Activated naive CD4-positive, alpha-beta T cell treated with anti-CD3 and anti-CD28 coated beads, Interleukin-2, amount 10 ng/mL, durations not matched to agents 7 days and 5 days (primary cell): ENCODE measurements around the gene TYROBP.
A peak's percentile ranks its signal among the peaks of the same experiment; 100 is the strongest.
"Not testable (repeated sequence)": the region's sequence is repeated elsewhere in the genome, so short reads cannot be mapped to it uniquely, and the experiment has no call there.

Source experiments
- CTCF ChIA-PET: fragments of 350-600 bp; sonication (Branson Sonifier 250); formaldehyde crosslinking; loops from one replicate; lab custom pipeline; 2021; ENCODE audit warnings: antibody characterized with exemption; lab: Charles Lee
- DNase-seq: peaks from one replicate; pipeline ENCODE4 v3.0.0-alpha.2; 2020
- H3K27ac Mint-ChIP-seq: one replicate; pipeline ENCODE4 v1.8.0; 2021; ENCODE audit warnings: mild to moderate bottlenecking, moderate library complexity, mixed read lengths
- H3K27me3 Mint-ChIP-seq: one replicate; pipeline ENCODE4 v1.8.0; 2021; ENCODE audit warnings: mild to moderate bottlenecking, mixed read lengths
- H3K36me3 Mint-ChIP-seq: one replicate; pipeline ENCODE4 v1.8.0; 2021; ENCODE audit warnings: mixed read lengths
- H3K4me1 Mint-ChIP-seq: one replicate; pipeline ENCODE4 v1.8.0; 2021; ENCODE audit warnings: mixed read lengths
- H3K4me3 Mint-ChIP-seq: one replicate; pipeline ENCODE4 v1.8.0; 2021; ENCODE audit warnings: mild to moderate bottlenecking, moderate library complexity, mixed read lengths
- H3K9me3 Mint-ChIP-seq: one replicate; pipeline ENCODE4 v1.8.0; 2021; ENCODE audit warnings: mixed read lengths

Gene TYROBP

GRCh38 chr19:35901055-35901644, 6.9 kb downstream of the TYROBP start:
- Mint-ChIP-seq H3K9me3 (no peaks in the 10 kb centered on the region), H3K4me3 (peak overlapping the region; percentile 84), H3K27ac (peak overlapping the region; percentile 98), H3K27me3 (no peaks in the 10 kb centered on the region), H3K4me1 (peaks cover 58% of the 10 kb centered on the region), H3K36me3 (peaks cover 36% of the 10 kb centered on the region)
- DNase-seq = no peak
- CTCF ChIA-PET = no interaction called here

GRCh38 chr19:35899547-35900214, 8.4 kb downstream of the TYROBP start:
- Mint-ChIP-seq H3K27me3 (no peaks in the 10 kb centered on the region), H3K9me3 (no peaks in the 10 kb centered on the region), H3K36me3 (peaks cover 41% of the 10 kb centered on the region), H3K27ac (peak overlapping the region; percentile 98), H3K4me1 (peaks cover 59% of the 10 kb centered on the region), H3K4me3 (peak overlapping the region; percentile 84)
- CTCF ChIA-PET = no interaction called here
- DNase-seq = peak; percentile 92

- CTCF ChIA-PET = no interaction called here
- Mint-ChIP-seq H3K9me3 (no peaks in the 10 kb centered on the region), H3K4me3 (peak overlapping the region; percentile 84), H3K27me3 (no peaks in the 10 kb centered on the region), H3K4me1 (peaks cover 48% of the 10 kb centered on the region), H3K27ac (peak overlapping the region; percentile 98), H3K36me3 (peaks cover 38% of the 10 kb centered on the region)
- DNase-seq = no peak
Measured at GRCh38 chr19:35898499-35898809, 9.6 kb downstream of the TYROBP start.

GRCh38 chr19:35897706-35898451, 10.2 kb downstream of the TYROBP start:
- peaks cover 46% of the 10 kb centered on the region for H3K4me1 Mint-ChIP-seq

GRCh38 chr19:35896643-35897040, 11.5 kb downstream of the TYROBP start:
- no peak for DNase-seq
- peaks cover 37% of the 10 kb centered on the region for H3K4me1 Mint-ChIP-seq
- H3K9me3 Mint-ChIP-seq = no peaks in the 10 kb centered on the region
- peaks cover 42% of the 10 kb centered on the region for H3K36me3 Mint-ChIP-seq
- H3K27ac Mint-ChIP-seq = peak overlapping the region; percentile 45
- no peaks in the 10 kb centered on the region for H3K27me3 Mint-ChIP-seq
- no peak overlapping the region for H3K4me3 Mint-ChIP-seq
- CTCF ChIA-PET = interaction anchor here (1.2 kb wide), 1 partner anchor 35 kb away, joined by 4 read pairs; no protein-coding TSS in a partner anchor

More at GRCh38 chr19:35897706-35898451, 10.2 kb downstream of the TYROBP start:
- H3K36me3 Mint-ChIP-seq = peaks cover 38% of the 10 kb centered on the region
- CTCF ChIA-PET = no interaction called here
- no peaks in the 10 kb centered on the region for H3K27me3 Mint-ChIP-seq
- DNase-seq = no peak
- no peaks in the 10 kb centered on the region for H3K9me3 Mint-ChIP-seq
- peak overlapping the region; percentile 98 for H3K27ac Mint-ChIP-seq
- peak overlapping the region; percentile 84 for H3K4me3 Mint-ChIP-seq

GRCh38 chr19:35895911-35896642, 12.0 kb downstream of the TYROBP start:
- H3K27ac Mint-ChIP-seq = peak overlapping the region; percentile 24
- peaks cover 44% of the 10 kb centered on the region for H3K36me3 Mint-ChIP-seq
- H3K4me1 Mint-ChIP-seq = peaks cover 34% of the 10 kb centered on the region
- no peak overlapping the region for H3K4me3 Mint-ChIP-seq
- no peak for DNase-seq
- H3K9me3 Mint-ChIP-seq = no peaks in the 10 kb centered on the region
- CTCF ChIA-PET = interaction anchor here (1.0 to 1.2 kb wide), 2 partner anchors 17 to 35 kb away, joined by 3 to 4 read pairs; no protein-coding TSS in a partner anchor
- no peaks in the 10 kb centered on the region for H3K27me3 Mint-ChIP-seq

GRCh38 chr19:35894342-35894741, 13.8 kb downstream of the TYROBP start:
- CTCF ChIA-PET = interaction anchor here (1.5 to 2.1 kb wide), 2 partner anchors 11 to 37 kb away, joined by 3 to 5 read pairs; no protein-coding TSS in a partner anchor
- Mint-ChIP-seq H3K36me3 (peaks cover 53% of the 10 kb centered on the region), H3K4me1 (peaks cover 28% of the 10 kb centered on the region), H3K27me3 (no peaks in the 10 kb centered on the region), H3K9me3 (no peaks in the 10 kb centered on the region), H3K4me3 (no peak overlapping the region), H3K27ac (no peak overlapping the region)
- DNase-seq = no peak

- not testable (repeated sequence) for H3K27ac Mint-ChIP-seq, H3K4me3 Mint-ChIP-seq, H3K9me3 Mint-ChIP-seq, DNase-seq, H3K27me3 Mint-ChIP-seq
- Mint-ChIP-seq H3K36me3 (peaks cover 59% of the 10 kb centered on the region), H3K4me1 (peaks cover 15% of the 10 kb centered on the region)
- CTCF ChIA-PET = interaction anchor here (0.6 kb wide), 1 partner anchor 30 kb away, joined by 3 read pairs; no protein-coding TSS in a partner anchor
Measured at GRCh38 chr19:35891819-35892218, 16.3 kb downstream of the TYROBP start.

GRCh38 chr19:35890113-35890650, 17.9 kb downstream of the TYROBP start:
- peaks cover 7% of the 10 kb centered on the region for H3K4me1 Mint-ChIP-seq
- H3K27me3 Mint-ChIP-seq = no peaks in the 10 kb centered on the region
- CTCF ChIA-PET = no interaction called here
- no peak overlapping the region for H3K4me3 Mint-ChIP-seq
- H3K9me3 Mint-ChIP-seq = no peaks in the 10 kb centered on the region
- H3K36me3 Mint-ChIP-seq = peaks cover 62% of the 10 kb centered on the region
- no peak overlapping the region for H3K27ac Mint-ChIP-seq
- no peak for DNase-seq

- no peak overlapping the region for H3K27ac Mint-ChIP-seq
- H3K9me3 Mint-ChIP-seq = no peaks in the 10 kb centered on the region
- H3K36me3 Mint-ChIP-seq = peaks cover 61% of the 10 kb centered on the region
- H3K4me1 Mint-ChIP-seq = peaks cover 4% of the 10 kb centered on the region
- no peak for DNase-seq
- CTCF ChIA-PET = interaction anchor here (0.6 to 1.2 kb wide), 2 partner anchors 12 to 42 kb away, joined by 3 to 4 read pairs; no protein-coding TSS in a partner anchor
- no peaks in the 10 kb centered on the region for H3K27me3 Mint-ChIP-seq
- H3K4me3 Mint-ChIP-seq = no peak overlapping the region
Measured at GRCh38 chr19:35889370-35890112, 18.6 kb downstream of the TYROBP start.

GRCh38 chr19:35888398-35888797, 19.7 kb downstream of the TYROBP start:
- Mint-ChIP-seq H3K4me3 (no peak overlapping the region), H3K4me1 (peaks cover 4% of the 10 kb centered on the region), H3K27me3 (no peaks in the 10 kb centered on the region), H3K9me3 (no peaks in the 10 kb centered on the region), H3K27ac (no peak overlapping the region), H3K36me3 (peaks cover 55% of the 10 kb centered on the region)
- DNase-seq = no peak
- CTCF ChIA-PET = interaction anchor here (1.2 kb wide), 1 partner anchor 43 kb away, joined by 4 read pairs; no protein-coding TSS in a partner anchor

GRCh38 chr19:35887197-35887596, 20.9 kb downstream of the TYROBP start:
- CTCF ChIA-PET = no interaction called here
- no peak for DNase-seq
- H3K36me3 Mint-ChIP-seq = peaks cover 45% of the 10 kb centered on the region
- no peak overlapping the region for H3K4me3 Mint-ChIP-seq
- no peaks in the 10 kb centered on the region for H3K27me3 Mint-ChIP-seq
- H3K4me1 Mint-ChIP-seq = peaks cover 3% of the 10 kb centered on the region
- H3K27ac Mint-ChIP-seq = no peak overlapping the region
- no peaks in the 10 kb centered on the region for H3K9me3 Mint-ChIP-seq

GRCh38 chr19:35885904-35886303, 22.2 kb downstream of the TYROBP start:
- no peaks in the 10 kb centered on the region for H3K27me3 Mint-ChIP-seq
- CTCF ChIA-PET = interaction anchor here (1.3 kb wide), 1 partner anchor 46 kb away, joined by 10 read pairs; no protein-coding TSS in a partner anchor
- H3K4me1 Mint-ChIP-seq = peaks cover 4% of the 10 kb centered on the region
- H3K27ac Mint-ChIP-seq = no peak overlapping the region
- DNase-seq = no peak
- H3K4me3 Mint-ChIP-seq = no peak overlapping the region
- H3K9me3 Mint-ChIP-seq = no peaks in the 10 kb centered on the region
- H3K36me3 Mint-ChIP-seq = peaks cover 41% of the 10 kb centered on the region
